Smooth muscle cell of the brain vasculature (primary cell): ENCODE data around the gene CREG2.
A peak's percentile ranks its signal among the peaks of the same experiment; 100 is the strongest.

Source experiments
- DNase-seq: peaks from one replicate; pipeline ENCODE4 v3.0.0-alpha.2; 2012; ENCODE audit warnings: low read depth, low spot score

CREG2 gene

DNA sequence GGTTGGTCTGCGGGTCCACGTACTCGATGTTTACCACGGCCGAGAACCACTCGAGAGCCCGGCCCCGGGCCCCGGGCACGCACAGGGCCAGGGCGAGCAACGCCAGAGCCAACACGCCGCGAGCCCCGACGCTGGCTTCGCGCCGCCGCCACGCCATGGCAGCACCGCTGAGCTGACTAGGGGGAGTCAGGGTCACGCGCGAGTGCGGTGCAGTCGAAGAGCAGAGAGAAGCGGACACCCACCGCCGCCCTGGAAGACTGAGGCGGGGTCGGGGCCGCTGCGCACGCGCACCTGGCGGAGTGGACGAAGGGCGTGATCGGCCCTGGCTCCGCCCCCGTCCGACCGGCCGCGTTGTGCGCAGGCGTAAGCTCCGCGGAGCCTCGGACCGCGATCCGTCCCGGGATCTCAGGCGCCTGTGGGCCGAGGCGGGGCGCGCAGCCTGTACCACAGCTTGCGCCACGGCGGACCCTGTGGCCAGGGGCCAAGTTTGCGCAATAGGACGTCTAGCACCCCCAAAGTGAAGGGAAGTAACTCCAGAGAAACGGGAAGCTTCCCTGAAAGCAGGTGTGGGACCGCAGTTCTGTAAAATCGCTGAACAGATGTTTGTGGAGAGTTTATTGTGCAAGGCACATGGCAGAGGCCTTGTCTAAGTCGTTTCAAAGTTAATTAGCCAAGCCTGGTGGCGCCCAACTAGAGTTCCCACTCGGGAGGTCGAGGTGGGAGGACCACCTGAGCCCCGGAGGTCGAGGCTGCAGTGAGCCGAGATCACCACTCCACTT lies 78.7 kb downstream of the CREG2 start, which contains the start of gene RNF149:
RNF149 (minus strand) TSS at position 270 of the 779 bp plus-strand sequence; CDS start at position 157, 113 bp downstream.
- peak; percentile 50 for DNase-seq

DNA sequence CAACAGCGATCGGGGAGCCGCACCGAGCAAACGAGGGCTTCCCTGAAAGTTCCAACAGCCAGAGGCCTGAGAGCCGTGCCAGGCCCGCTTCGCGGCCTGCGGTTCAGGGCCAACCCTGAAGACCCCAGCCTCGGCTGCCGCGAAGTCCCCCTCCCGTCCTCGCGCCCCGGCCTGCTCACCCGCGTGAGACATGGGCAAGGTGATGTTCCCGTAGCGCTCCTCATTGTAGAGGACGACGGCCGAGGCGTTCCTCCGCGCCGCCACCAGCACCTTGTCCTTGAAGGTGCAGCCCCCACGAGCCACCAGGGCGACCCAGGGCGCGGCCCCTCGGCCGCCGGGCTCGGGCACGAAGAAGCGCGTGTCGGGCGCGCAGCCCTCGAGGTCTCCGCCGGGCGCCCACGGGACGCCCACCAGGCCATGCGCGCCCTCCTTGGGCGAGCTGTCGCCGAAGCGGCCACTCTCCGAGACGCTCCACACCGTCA lies 79.3 kb downstream of the CREG2 start:
- no peak for DNase-seq

DNA sequence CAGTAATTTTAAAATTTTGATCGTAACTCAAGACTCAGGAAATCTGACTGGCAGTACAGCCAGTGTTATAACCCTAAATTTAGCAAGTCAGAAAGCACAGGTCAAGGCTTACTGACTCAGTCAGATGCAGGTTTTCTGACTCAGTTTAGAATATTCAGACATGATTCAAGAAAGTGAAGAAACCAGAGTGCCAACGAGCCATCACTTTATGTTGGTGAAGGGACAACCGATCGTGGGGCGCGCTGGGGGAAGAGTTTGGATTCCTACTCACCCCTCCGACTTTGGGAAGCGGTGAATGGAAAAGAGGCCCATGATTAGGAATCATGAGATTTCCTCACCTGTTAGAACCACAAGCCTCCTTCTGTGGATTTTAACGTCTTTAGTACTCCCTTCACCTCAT lies 79.8 kb downstream of the CREG2 start:
- no peak for DNase-seq

DNA sequence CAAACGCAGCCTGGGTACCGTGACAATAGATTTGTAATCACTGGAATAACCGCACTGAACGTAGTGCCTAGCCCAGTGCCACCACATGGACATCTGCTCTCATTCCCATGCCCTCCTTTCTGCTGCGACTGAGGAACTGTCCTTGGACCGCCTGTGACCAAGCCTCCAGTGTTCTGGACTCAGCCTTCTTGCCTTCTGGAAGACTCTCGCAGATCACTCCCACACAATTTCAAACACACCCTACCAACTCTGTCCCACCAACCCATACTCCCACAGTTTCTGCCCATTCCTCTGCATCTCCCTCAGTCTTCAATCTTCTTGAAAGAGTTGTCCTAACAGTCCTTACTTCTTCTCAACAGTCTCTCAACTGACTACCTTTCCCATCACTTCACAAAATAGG lies 80.9 kb downstream of the CREG2 start:
- DNase-seq, result no peak

DNA sequence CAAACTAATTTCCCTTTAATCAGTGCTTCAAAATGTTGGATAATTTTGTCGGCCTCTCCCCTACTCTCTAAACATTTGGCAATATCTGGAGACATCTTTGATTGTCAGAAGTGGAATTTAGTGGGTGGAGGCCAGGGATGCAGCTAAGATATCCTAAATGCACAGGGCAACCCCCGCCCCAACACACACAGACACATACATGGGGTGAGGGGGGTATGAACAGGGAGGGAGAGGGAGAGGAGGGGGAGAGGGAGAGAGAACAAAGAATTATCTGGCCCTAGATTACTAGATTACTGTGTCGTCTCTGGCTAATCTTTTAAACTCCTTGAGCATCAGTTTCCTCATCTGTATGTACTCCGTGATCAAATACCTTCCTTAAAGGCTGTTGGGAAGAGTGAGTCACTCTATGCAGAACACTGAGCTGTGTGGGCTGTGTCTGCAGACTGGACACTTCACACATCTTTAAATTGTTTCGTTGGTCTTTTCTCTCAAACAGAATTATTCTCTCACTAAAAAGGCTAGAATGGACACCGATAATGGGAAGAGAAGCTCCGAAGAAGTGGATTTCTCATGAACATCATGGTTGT lies 81.7 kb downstream of the CREG2 start:
- DNase-seq, result no peak

DNA sequence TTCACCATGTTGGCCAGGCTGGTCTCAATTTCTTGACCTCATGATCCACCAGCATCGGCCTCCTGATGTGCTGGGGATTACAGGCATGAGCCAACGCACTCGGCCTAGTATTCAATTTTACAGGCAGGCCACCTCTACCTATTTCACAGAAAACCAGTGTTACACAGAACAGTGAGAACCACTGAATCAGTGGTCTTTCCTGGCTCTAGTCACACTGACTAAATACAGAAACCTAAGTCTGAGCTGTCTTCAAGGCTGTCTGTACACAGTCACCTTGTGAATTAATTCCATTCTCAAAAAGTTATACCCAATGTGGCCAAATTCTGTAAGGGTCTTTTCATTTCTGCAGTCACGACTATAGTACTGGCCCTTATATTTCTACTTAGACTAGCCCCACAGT lies 82.3 kb downstream of the CREG2 start:
- DNase-seq, result no peak

DNA sequence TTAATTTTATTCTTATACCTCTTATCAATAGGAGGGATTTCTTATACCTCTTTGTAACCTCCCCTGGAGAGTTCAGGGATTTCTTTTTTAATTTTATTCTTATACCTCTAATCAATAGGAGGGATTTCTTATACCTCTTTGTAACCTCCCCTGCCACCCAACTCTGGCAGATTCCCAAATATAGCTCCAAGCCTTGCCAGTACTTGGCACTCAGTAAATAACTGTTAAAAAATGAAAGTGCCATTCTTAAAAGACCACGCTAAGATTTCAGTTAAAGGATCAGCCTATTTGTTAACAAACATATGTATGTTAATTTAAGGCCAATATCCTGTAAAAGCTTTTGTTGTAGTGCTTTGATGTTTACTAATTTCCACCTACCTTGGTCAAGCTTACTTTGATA lies 83.6 kb downstream of the CREG2 start:
- DNase-seq, result no peak

DNA sequence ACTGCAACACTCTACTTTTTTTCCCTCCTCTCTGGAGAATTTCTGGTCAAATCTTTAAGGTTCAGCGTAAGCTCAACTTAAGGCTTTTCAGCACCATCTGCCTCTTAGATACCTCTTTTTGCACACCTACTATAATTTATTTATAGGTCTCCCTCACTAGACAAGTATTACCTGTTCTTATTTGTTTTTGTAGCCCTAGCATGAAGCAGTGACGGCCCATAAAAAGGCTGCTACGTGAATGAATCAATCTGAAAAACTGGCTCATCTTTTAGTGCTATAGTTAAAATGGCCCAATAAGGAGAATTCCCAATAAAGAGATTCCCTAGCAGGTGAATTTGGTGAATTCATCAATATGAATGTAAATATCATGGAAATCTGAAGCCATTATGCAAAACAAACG lies 85.3 kb downstream of the CREG2 start:
- DNase-seq, result no peak

DNA sequence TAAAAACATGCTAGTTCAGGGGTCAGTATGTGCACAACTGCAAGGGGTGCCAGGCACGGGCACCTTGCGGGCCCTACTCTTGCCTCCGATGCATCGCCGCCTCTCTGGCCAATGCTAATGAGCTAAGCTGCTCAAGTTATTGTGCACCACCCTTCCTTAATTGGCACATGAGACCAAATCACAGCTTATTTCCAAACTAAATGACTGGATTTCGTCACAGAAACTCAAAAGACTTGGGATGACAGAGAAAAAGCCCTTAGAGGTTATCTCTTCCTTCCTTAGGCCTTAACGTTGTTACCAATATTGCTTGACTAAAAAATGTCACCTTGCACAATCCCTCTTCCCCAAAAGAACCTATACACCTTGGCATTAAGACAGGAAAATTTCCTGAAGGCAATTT lies 86.5 kb downstream of the CREG2 start:
- DNase-seq, result no peak

DNA sequence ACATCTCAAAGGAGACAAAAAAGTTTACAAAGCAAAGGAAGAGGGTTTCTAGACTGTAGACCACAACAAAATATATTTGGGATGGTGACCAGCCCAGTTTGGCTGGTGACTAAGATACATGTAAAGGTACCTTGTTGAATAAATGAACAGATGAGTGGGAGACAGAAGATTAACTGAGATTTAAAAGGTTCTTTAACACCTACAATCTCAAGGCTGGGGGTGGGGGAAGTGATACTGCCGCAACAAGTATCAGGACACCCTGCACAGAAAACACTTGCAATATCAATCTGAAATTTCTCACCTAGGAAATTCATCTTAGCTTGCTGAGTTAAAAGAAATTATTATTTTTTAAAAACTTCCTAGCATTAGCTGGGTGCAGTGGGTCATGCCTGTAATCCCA lies 87.1 kb downstream of the CREG2 start:
- DNase-seq, result no peak

DNA sequence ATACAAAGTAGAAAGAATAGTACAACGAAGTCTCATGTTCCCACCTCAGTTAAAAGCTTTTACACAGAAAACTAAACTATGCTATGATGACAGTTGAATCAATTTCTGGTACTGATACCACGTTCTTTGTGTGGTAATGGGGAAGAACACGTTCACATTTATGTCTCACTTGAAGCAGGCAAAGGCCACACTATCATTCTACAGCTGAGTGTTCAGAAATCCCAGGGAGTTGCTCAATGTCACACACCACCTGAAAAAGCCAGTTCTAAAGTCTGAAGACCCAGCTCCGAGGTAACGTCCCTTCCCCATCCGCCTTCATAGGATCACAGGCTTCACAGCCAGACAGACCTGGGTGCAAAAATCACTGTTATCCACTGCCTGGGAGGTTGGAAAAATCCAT lies 87.7 kb downstream of the CREG2 start:
- DNase-seq, result no peak

DNA sequence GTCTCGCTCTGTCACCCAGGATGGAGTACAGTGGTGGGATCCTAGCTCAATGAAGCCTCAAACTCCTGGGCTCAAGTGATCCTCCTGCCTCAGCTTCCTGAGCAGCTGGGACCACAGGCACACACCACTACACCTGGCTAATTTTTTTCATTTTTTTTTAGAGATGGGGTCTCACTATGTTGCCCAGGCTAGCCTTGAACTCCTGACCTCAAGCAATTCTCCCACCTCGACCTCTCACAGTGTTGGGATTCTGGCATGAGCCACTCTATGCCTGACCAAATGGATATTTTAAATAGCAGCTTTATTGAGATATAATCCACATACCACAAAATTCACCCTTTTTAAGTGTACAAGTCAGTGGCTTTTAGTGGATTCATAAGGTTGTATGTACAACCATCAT lies 89.9 kb downstream of the CREG2 start:
- no peak for DNase-seq

DNA sequence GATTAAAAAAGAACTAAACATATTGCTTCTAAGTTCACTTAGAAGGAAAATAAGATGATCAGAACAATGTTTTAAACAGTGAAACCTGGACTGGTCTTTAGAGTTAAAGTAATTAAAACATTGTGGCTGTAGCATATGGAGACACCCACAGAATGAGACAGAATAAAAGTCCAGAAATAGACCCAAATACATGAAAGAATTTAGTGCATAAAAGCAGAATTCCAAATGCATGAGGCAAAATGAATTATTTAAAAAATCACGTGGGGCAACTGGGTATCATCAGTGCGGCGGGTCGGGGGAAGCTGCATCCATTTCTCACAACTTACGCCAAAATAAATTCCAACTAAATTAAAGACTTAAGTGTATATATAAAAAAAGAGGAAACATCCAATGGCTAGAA lies 90.9 kb downstream of the CREG2 start:
- DNase-seq, result no peak

DNA sequence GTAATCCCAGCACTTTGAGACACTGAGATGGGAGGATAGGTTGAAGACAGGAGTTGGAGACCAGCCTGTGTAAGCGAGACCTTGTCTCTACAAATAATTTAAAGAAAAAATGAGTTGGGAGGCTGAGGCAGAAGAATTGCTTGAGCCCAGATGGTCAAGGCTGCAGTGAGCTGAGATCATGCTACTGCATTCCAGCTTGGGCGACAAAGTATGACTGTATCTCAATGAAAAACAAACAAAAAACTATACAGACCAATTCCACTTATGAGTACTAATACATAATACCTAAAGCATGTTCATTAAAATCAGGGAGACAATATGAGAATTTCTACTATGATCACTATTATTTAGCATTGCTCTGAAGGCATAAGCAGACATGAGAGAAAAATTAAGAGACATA lies 91.4 kb downstream of the CREG2 start:
- no peak for DNase-seq
